IMR-90 (cell line): ENCODE measurements around the gene CSNK2B. TPM values are rescaled to one million over a fixed set of nuclear protein-coding genes. Genes with fewer than 3 reads are reported as not detected.
A peak's percentile ranks its signal among the peaks of the same experiment; 100 is the strongest.

Experiments used
- ATAC-seq: fragments of 200-7000 bp; cut with Tn5 transposase; 2 replicates; pipeline ENCODE4 v1.9.1; 2020; ENCODE audit warnings: low read depth, mild to moderate bottlenecking, moderate library complexity
- BruUV-seq: library from RNA; stranded (reverse); fragments of 400-500 nt; replicated peaks from 2 replicates; lab custom pipeline; 2021; lab: Mats Ljungman, UMichigan
- CTCF ChIA-PET: fragments of 300-600 bp; formaldehyde crosslinking; extraction: SDS; loops from one replicate; lab custom pipeline; 2021; ENCODE audit warnings: antibody characterized with exemption; lab: Yijun Ruan, JAX
- POLR2A ChIA-PET: fragments of 300-600 bp; sonication (Branson Sonifier 250); formaldehyde crosslinking; loops from one replicate; lab custom pipeline; 2022; ENCODE audit warnings: antibody characterized with exemption; ENCODE audit not compliant: unreplicated experiment; lab: Charles Lee
- DNase-seq: peaks from one replicate; pipeline ENCODE4 v3.0.0; 2013
- H2AFZ ChIP-seq: replicated peaks from 2 replicates; pipeline ENCODE3; 2013; ENCODE audit warnings: low read length, mild to moderate bottlenecking; ENCODE audit not compliant: poor library complexity
- H2AK5ac ChIP-seq: 2 replicates; pipeline ENCODE4 v1.6.1; 2013; ENCODE audit warnings: low read depth, low read length, inconsistent platforms
- H2AK9ac ChIP-seq: replicated peaks from 2 replicates; pipeline ENCODE3; 2013; ENCODE audit warnings: mild to moderate bottlenecking, low read depth, low read length, moderate library complexity; ENCODE audit not compliant: poor library complexity
- H2BK120ac ChIP-seq: 2 replicates; pipeline ENCODE4 v1.6.1; 2013; ENCODE audit warnings: low read depth, low read length, inconsistent platforms
- H2BK15ac ChIP-seq: 3 replicates; pipeline ENCODE4 v1.6.1; 2013; ENCODE audit warnings: low read depth, low read length, inconsistent platforms
- H2BK20ac ChIP-seq: 2 replicates; pipeline ENCODE4 v1.6.1; 2013; ENCODE audit warnings: low read depth, mild to moderate bottlenecking, inconsistent platforms, low read length, moderate library complexity
- H2BK5ac ChIP-seq: 2 replicates; pipeline ENCODE4 v1.6.1; 2013; ENCODE audit warnings: mild to moderate bottlenecking, low read depth, low read length, inconsistent platforms; ENCODE audit not compliant: poor library complexity, severe bottlenecking
- H3K14ac ChIP-seq: replicated peaks from 2 replicates; pipeline ENCODE4 v1.6.1; 2013; ENCODE audit warnings: low read depth, low read length, inconsistent platforms
- H3K18ac ChIP-seq: 2 replicates; pipeline ENCODE4 v1.6.1; 2013; ENCODE audit warnings: low read depth, low read length, control low read depth
- H3K23ac ChIP-seq: 2 replicates; pipeline ENCODE4 v1.6.1; 2013; ENCODE audit warnings: low read depth, low read length, inconsistent platforms
- H3K27ac ChIP-seq: 2 replicates; pipeline ENCODE4 v1.5.1; 2013; ENCODE audit warnings: mild to moderate bottlenecking, control low read depth, low read length; ENCODE audit not compliant: insufficient read depth
- H3K27me3 ChIP-seq: 2 replicates; pipeline ENCODE4 v1.6.1; 2013; ENCODE audit warnings: low read length; ENCODE audit not compliant: control insufficient read depth, insufficient read depth
- H3K36me3 ChIP-seq: 2 replicates; pipeline ENCODE4 v1.6.1; 2013; ENCODE audit warnings: low read length, mixed read lengths; ENCODE audit not compliant: control insufficient read depth, insufficient read depth
- H3K4ac ChIP-seq: 2 replicates; pipeline ENCODE4 v1.6.1; 2013; ENCODE audit warnings: low read depth, low read length, inconsistent platforms
- H3K4me1 ChIP-seq: 2 replicates; pipeline ENCODE4 v1.6.1; 2013; ENCODE audit warnings: low read length, mixed read lengths; ENCODE audit not compliant: control insufficient read depth, insufficient read depth
- H3K4me2 ChIP-seq: 2 replicates; pipeline ENCODE4 v1.6.1; 2013; ENCODE audit warnings: low read depth, mild to moderate bottlenecking, control low read depth, low read length, moderate library complexity
- H3K4me3 ChIP-seq: 2 replicates; pipeline ENCODE4 v1.5.1; 2013; ENCODE audit warnings: low read depth, mild to moderate bottlenecking, control low read depth, low read length, moderate library complexity; ENCODE audit not compliant: insufficient read depth
- H3K56ac ChIP-seq: 2 replicates; pipeline ENCODE4 v1.6.1; 2013; ENCODE audit warnings: low read length, inconsistent platforms; ENCODE audit not compliant: insufficient read depth; ENCODE audit errors: extremely low read depth
- H3K79me1 ChIP-seq, 2 experiments: 2 replicates each; pipeline ENCODE4 v1.6.1; 2013; ENCODE audit warnings: low read length in 2 of 2, inconsistent platforms in 1 of 2, low read depth in 1 of 2
- H3K9ac ChIP-seq: 2 replicates; pipeline ENCODE4 v1.6.1; 2013; ENCODE audit warnings: low read depth, low read length, control low read depth
- H3K9me1 ChIP-seq: 2 replicates; pipeline ENCODE4 v1.6.1; 2013; ENCODE audit warnings: low read length, inconsistent platforms; ENCODE audit not compliant: insufficient read depth
- H3K9me3 ChIP-seq: 2 replicates; pipeline ENCODE4 v1.6.1; 2013; ENCODE audit warnings: low read length; ENCODE audit not compliant: control insufficient read depth, insufficient read depth
- H4K20me1 ChIP-seq: 2 replicates; pipeline ENCODE4 v1.6.1; 2013; ENCODE audit warnings: low read length, inconsistent platforms; ENCODE audit not compliant: insufficient read depth
- H4K5ac ChIP-seq: 2 replicates; pipeline ENCODE4 v1.6.1; 2013; ENCODE audit warnings: mild to moderate bottlenecking, low read depth, low read length, control low read depth
- H4K8ac ChIP-seq, 2 experiments: 2 replicates each; pipeline ENCODE4 v1.6.1; 2013; ENCODE audit warnings: low read depth in 2 of 2, low read length in 2 of 2, control low read depth in 1 of 2, inconsistent platforms in 1 of 2
- H4K91ac ChIP-seq: 2 replicates; pipeline ENCODE4 v1.6.1; 2013; ENCODE audit warnings: low read depth, low read length, inconsistent platforms; ENCODE audit not compliant: insufficient read depth
- BHLHE40 ChIP-seq: fragments of 150-350 bp; IDR thresholded peaks from 2 replicates; pipeline ENCODE4 v1.6.1; 2016; ENCODE audit warnings: mild to moderate bottlenecking, low read depth, low read length
- FOS ChIP-seq: fragments of 150-350 bp; IDR thresholded peaks from 2 replicates; pipeline ENCODE4 v1.6.1; 2016; ENCODE audit warnings: low read depth, low read length
- MXI1 ChIP-seq: IDR thresholded peaks from 2 replicates; pipeline ENCODE4 v1.6.1; 2012; ENCODE audit warnings: low read depth, mild to moderate bottlenecking, low read length, moderate library complexity, borderline replicate concordance
- RAD21 ChIP-seq: IDR thresholded peaks from 2 replicates; pipeline ENCODE4 v1.6.1; 2012; ENCODE audit warnings: low read length, improper control_type of control experiment
- RFX5 ChIP-seq: IDR thresholded peaks from 2 replicates; pipeline ENCODE4 v1.8.0; 2012; ENCODE audit warnings: low read depth, mild to moderate bottlenecking, low read length, moderate library complexity
- WGBS, 2 experiments: methylation state at CpG; one replicate each; pipeline versions ENCODE4 v1.1.5 to v1.1.7; 2013; ENCODE audit warnings: missing lambda C conversion rate in 2 of 2; ENCODE audit not compliant: insufficient read length in 1 of 2; ENCODE audit errors: extremely low coverage in 2 of 2; 5-methylcytosine and 5-hydroxymethylcytosine counted together
- dilution Hi-C: fragments of 300-500 bp; cut with HindIII; formaldehyde crosslinking; loops from one replicate; pipeline ENCODE4 v1.14.3; 2018; ENCODE audit warnings: low sequenced_read_pairs; ENCODE audit not compliant: unreplicated experiment
- in situ Hi-C: fragments of 300-500 bp; cut with MboI; formaldehyde crosslinking; loops from 3 replicates; pipeline ENCODE4 v1.14.3; 2019; ENCODE audit warnings: low sequenced_read_pairs, inconsistent platforms, mixed read lengths
- intact Hi-C: fragments of 100-400 bp; cut with micrococcal nuclease; formaldehyde crosslinking; loops from 2 replicates; pipeline ENCODE4 v1.10.0; 2022
- polyA plus RNA-seq, 3 experiments: library from polyadenylated mRNA; depleted of rRNA; stranded (reverse); fragments of >200 nt; gene quantifications; 2 replicates each; pipeline ENCODE4 v1.2.3, GENCODE V29; 2012; ENCODE audit warnings: low replicate concordance in 1 of 3
- total RNA-seq: library from RNA; depleted of rRNA; stranded (reverse); fragments of >200 nt; gene quantifications from 2 replicates; pipeline ENCODE4 v1.2.3, GENCODE V29; 2012
- TF ChIP-seq, protein P1 (sequence below): fragments of 150-350 bp; IDR thresholded peaks from 2 replicates; pipeline ENCODE4 v1.6.1; 2017; ENCODE audit warnings: mild to moderate bottlenecking, antibody characterized with exemption, low read length, low read depth
- TF ChIP-seq, protein P2 (sequence below): fragments of 150-350 bp; IDR thresholded peaks from 2 replicates; pipeline ENCODE4 v1.6.1; 2016; ENCODE audit warnings: low read depth, mild to moderate bottlenecking, low read length, moderate library complexity, borderline replicate concordance
- TF ChIP-seq, protein P3 (sequence below): conservative IDR thresholded peaks from 2 replicates; pipeline ENCODE4 v1.5.1; 2012; ENCODE audit warnings: mild to moderate bottlenecking, low read depth, low read length, improper control_type of control experiment

Gene CSNK2B
- total and polyA plus RNA-seq, 2 of the 4 experiments (the other 2 are of a cell fraction), result 194 to 240 TPM

GRCh38 chr6:31651602-31652191 is 14.2 kb upstream of the CSNK2B start:
- Histone ChIP-seq H3K56ac (peak overlapping the region; percentile 62; the same call in 1 of the 2 replicates), H2BK5ac (peak overlapping the region; percentile 93), H2BK15ac (peak overlapping the region; percentile 10; the same call in 1 of the 3 replicates), H3K23ac (peak overlapping the region; percentile 91), H3K9me1 (peaks cover 8% of the 10 kb centered on the region; the same call in 1 of the 2 replicates), H3K27ac (peak overlapping the region; percentile 88), H2BK20ac (no peak overlapping the region), H3K18ac (peak overlapping the region; percentile 36), H2BK120ac (peak overlapping the region; percentile 24; the same call in 1 of the 2 replicates), H3K79me1 (peaks cover 10 to 68% of the 10 kb centered on the region in 2 experiments; a peak in 3 of 4 replicates), H3K4me1 (0 out of 2 replicates have a peak, but pooled peaks cover 3% of the 10 kb centered on the region), H3K4ac (peak overlapping the region; percentile 99), H3K4me2 (peak overlapping the region; percentile 89), H2AK9ac (peak overlapping the region; percentile 98), H3K36me3 (peaks cover 23% of the 10 kb centered on the region), H3K27me3 (no peaks in the 10 kb centered on the region), H4K20me1 (no peaks in the 10 kb centered on the region), H2AFZ (peak overlapping the region; percentile 96), H4K8ac (peak overlapping the region; percentile 56 to 96; a peak in 3 of 4 replicates), H3K14ac (peak overlapping the region; percentile 96), H3K9me3 (no peaks in the 10 kb centered on the region), H4K91ac (peak overlapping the region; percentile 81), H2AK5ac (peak overlapping the region; percentile 89), H3K4me3 (peak overlapping the region; percentile 59), H4K5ac (peak overlapping the region; percentile 16), H3K9ac (peak overlapping the region; percentile 70)
- intact Hi-C loops, result loop anchor here (1.0 kb wide), 1 partner anchor 31 kb away; the partner anchor contains the start of gene PRRC2A
- in situ Hi-C loops, result no loop called here
- ChIA-PET CTCF (interaction anchor here (0.6 to 1.6 kb wide), 3 partner anchors 11 to 105 kb away, joined by 3 to 5 read pairs (median 4); partner anchors contain the start of genes ATP6V1G2 and GPANK1), POLR2A (interaction anchor here (1.2 to 2.5 kb wide), 3 partner anchors 9 to 110 kb away, joined by 3 to 11 read pairs (median 8); partner anchors contain the start of genes C6orf47 and DDX39B)
- no peak for TF ChIP-seq RFX5
- TF ChIP-seq, protein P1, sequence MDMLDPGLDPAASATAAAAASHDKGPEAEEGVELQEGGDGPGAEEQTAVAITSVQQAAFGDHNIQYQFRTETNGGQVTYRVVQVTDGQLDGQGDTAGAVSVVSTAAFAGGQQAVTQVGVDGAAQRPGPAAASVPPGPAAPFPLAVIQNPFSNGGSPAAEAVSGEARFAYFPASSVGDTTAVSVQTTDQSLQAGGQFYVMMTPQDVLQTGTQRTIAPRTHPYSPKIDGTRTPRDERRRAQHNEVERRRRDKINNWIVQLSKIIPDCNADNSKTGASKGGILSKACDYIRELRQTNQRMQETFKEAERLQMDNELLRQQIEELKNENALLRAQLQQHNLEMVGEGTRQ, result peak; percentile 33
- TF ChIP-seq, protein P2, sequence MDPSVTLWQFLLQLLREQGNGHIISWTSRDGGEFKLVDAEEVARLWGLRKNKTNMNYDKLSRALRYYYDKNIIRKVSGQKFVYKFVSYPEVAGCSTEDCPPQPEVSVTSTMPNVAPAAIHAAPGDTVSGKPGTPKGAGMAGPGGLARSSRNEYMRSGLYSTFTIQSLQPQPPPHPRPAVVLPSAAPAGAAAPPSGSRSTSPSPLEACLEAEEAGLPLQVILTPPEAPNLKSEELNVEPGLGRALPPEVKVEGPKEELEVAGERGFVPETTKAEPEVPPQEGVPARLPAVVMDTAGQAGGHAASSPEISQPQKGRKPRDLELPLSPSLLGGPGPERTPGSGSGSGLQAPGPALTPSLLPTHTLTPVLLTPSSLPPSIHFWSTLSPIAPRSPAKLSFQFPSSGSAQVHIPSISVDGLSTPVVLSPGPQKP, result 0 out of 2 replicates have a peak, but pooled peaks have one; percentile 29
- TF ChIP-seq RAD21, result no peak
- peak; percentile 16; the same call in 1 of the 2 replicates for TF ChIP-seq MXI1
- TF ChIP-seq BHLHE40, result peak; percentile 93
- TF ChIP-seq FOS, result no peak
- TF ChIP-seq, protein P3, sequence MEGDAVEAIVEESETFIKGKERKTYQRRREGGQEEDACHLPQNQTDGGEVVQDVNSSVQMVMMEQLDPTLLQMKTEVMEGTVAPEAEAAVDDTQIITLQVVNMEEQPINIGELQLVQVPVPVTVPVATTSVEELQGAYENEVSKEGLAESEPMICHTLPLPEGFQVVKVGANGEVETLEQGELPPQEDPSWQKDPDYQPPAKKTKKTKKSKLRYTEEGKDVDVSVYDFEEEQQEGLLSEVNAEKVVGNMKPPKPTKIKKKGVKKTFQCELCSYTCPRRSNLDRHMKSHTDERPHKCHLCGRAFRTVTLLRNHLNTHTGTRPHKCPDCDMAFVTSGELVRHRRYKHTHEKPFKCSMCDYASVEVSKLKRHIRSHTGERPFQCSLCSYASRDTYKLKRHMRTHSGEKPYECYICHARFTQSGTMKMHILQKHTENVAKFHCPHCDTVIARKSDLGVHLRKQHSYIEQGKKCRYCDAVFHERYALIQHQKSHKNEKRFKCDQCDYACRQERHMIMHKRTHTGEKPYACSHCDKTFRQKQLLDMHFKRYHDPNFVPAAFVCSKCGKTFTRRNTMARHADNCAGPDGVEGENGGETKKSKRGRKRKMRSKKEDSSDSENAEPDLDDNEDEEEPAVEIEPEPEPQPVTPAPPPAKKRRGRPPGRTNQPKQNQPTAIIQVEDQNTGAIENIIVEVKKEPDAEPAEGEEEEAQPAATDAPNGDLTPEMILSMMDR, result no peak
- ATAC-seq (peak; percentile 59), DNase-seq (peak; percentile 80)
- WGBS, 2 experiments, result 0% methylated on average over 1 of the region's 29 CpGs; no CpG with 5 or more reads in 1 of the 2 experiments
- dilution Hi-C loops, result no loop called here
- BruUV-seq, result TSS peak; percentile 42
